Measurements from ENCODE around the gene BAHCC1. TPM values are rescaled to one million over a fixed set of nuclear protein-coding genes. Genes with fewer than 3 reads are reported as not detected.
A peak's percentile ranks its signal among the peaks of the same experiment; 100 is the strongest.

BAHCC1 gene
- total and polyA plus RNA-seq, 12 donors, result 4.8 to 13.1 (median 9.2) TPM

DNA sequence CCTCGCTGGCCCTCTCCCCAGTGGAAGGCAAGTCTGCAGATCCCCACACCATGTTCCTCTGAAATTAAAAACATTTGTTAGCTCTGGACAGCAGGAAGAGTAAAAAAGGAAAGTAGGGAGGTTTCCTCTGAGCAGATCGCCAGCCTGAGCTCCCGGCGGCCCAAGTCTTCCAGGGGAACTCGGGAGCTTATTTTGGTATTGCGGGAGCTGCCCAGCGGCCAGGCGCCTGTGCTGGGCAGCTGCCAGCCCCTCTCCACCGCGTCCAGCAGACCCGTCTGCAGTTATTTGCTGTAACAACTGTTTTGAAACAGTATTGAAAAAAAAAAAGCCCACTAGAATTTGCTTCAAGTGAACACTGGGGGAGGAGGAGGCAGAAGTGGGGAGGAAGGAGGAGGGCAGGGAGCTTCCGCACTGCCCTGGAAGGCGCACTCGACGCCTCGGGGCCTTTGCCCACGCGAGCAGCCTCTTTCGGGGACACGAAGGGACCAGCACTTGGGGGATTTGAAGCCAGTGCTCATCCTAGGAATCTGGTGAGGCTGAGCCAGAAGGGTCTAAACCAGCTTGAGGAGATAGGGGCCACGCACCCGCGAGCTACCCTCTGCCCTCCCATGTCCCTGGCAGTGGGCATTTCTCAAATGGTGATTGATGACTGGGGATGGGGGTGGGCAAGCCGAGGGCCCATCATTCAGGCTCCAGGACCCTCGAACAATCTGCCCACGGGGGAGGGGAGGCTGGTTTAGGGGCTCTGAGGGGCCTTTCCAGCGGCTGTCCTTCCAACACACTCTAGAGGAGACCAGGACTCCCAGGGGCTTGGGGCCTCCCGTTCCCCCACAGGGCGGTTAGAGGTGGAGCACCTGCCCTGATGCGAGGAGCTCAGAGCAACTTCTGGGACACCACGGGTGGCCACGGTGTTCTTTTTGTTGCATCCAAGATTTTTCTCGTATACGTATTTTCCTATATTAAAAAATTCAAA is 3.0 kb upstream of the BAHCC1 start:
- Histone ChIP-seq H3K27ac (peak overlapping the region; percentile 94 to 99 (median 96)), H3K36me3 (no peaks in the 10 kb centered on the region), H3K9me3 (no peaks in the 10 kb centered on the region), H3K27me3 (peaks cover 0 to 69% (median 0%) of the 10 kb centered on the region in 7 donors), H3K4me1 (peaks cover 28 to 80% (median 57%) of the 10 kb centered on the region in 9 donors), H3K4me3 (peak overlapping the region; percentile 54 to 94 (median 78))
- DNase-seq (peak in 1 of 2 donors; percentile 68), ATAC-seq (no peak)
- TF ChIP-seq CTCF (IDR thresholded peaks at IDR 0.05), result no peak
- 14 to 15% methylated on average over 34 of the region's 34 CpGs for WGBS, 2 donors
- intact Hi-C loops (cut with DNase I), result loop anchor here in 5 of 10 donors (5.0 to 10.0 kb wide), 5 partner anchors 85 to 137 kb away; partner anchors contain the start of gene SLC38A10 (in 1 of the 5)

DNA sequence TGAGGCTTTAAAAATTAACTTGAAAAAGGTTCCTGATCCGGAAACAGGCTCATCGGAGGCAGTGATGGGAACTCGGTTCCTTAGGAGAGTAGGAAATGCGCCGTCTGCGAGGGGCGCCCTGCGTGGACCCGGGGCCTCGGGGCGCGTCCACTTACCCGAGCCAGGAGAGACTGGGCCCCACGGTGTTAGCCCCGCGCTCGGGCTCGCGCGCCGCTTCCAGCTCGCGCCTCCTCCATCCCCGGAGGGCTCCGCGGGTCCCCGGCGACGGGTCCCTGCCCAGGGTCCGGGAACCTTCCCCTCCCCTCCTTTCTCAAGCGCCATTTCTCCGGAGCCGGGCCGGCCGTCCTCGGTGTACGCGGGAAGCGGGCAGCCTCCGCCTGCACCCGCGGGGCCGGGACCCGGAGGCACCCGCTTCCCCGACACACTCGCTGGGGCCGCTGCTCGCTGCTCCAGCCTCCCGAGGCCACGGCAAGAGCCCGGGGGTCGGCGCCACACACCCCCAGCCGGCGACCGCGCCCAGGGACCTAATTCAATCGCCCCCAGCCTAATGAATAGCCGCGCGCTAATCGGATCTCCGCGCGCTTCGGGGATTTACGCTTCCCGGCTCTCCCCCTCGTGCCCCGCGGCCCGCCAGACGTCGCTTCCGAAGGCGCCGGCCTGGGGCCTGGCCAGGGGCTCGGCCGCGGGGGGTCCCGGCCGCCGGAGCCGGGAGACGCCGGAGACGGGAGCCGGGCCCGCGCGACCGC is 2.2 kb upstream of the BAHCC1 start:
- intact Hi-C loops (cut with DNase I), result loop anchor here in 5 of 10 donors (5.0 to 10.0 kb wide), 5 partner anchors 86 to 138 kb away; partner anchors contain the start of gene SLC38A10 (in 1 of the 5)
- Histone ChIP-seq H3K4me3 (peak overlapping the region; percentile 54 to 94 (median 78)), H3K36me3 (no peaks in the 10 kb centered on the region), H3K4me1 (peaks cover 27 to 82% (median 54%) of the 10 kb centered on the region in 9 donors), H3K9me3 (no peaks in the 10 kb centered on the region), H3K27ac (peak overlapping the region; percentile 94 to 99 (median 96)), H3K27me3 (peaks cover 0 to 67% (median 0%) of the 10 kb centered on the region in 7 donors)
- TF ChIP-seq CTCF (IDR thresholded peaks at IDR 0.05), result no peak
- 1% methylated on average over 81 to 93 of the region's 93 CpGs for WGBS, 2 donors
- peak in 1 of 2 donors; percentile 54 for DNase-seq
- no peak for ATAC-seq

DNA sequence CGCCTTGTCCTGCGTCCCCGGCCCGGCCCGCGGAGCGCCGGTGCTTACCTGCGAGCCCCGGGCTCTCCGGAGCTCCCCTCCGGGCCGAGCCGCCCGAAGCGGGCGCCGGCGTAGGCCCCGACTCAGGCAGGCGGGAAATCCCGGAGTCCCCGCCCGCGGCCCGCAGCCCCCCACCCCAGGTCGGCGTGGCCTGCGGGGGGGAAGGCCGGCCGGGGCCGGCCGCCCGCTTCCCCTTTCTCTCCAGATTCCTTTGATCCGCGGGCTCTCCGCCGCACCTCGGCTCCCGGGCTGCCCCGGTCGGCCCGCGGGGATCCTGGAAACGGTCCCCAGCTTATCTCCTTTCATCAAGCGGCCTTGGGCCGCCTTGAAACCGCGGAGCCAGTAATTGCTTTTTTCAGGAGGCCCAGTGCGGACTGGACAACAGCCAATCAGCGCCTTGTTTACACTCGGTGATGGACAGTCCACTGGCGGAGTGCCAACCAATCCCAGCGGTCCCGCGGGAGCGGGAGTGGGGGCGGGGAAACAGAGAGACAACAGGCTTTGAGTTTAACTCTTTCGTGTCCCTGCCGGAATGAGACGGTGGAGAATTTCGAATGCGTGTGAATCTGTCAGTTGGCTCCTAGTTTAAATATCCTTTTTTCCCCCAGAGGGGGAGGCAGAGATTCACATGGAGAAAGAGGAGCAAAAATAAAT is 1.4 kb upstream of the BAHCC1 start:
- TF ChIP-seq CTCF (IDR thresholded peaks at IDR 0.05), result peak in 4 of 9 donors; percentile 12 to 43 (median 32)
- Histone ChIP-seq H3K4me1 (peaks cover 20 to 82% (median 46%) of the 10 kb centered on the region in 9 donors), H3K9me3 (no peaks in the 10 kb centered on the region), H3K27ac (peak overlapping the region; percentile 94 to 99 (median 96)), H3K36me3 (no peaks in the 10 kb centered on the region), H3K27me3 (peaks cover 0 to 68% (median 0%) of the 10 kb centered on the region in 7 donors), H3K4me3 (peak overlapping the region; percentile 54 to 94 (median 80))
- DNase-seq (peak; percentile 100), ATAC-seq (peak; percentile 63 to 87 (median 72))
- WGBS, 2 donors, result 0% methylated on average over 63 of the region's 63 CpGs
- intact Hi-C loops (cut with DNase I), result loop anchor here in 7 of 10 donors (2.0 to 10.0 kb wide), 9 partner anchors 87 to 139 kb away; partner anchors contain the start of genes SLC38A10 (in 2 of the 7) and ACTG1 (in 1 of the 7)

All from heart right ventricle (tissue), 16 donors.